Panc1 (cell line): ENCODE data around the gene KRT6A. TPM values are rescaled to one million over a fixed set of nuclear protein-coding genes. Genes with fewer than 3 reads are reported as not detected.
"Not testable (repeated sequence)": the region's sequence is repeated elsewhere in the genome, so short reads cannot be mapped to it uniquely, and the experiment has no call there.

Experiments
- ATAC-seq: fragments of 200-7000 bp; cut with Tn5 transposase; 2 replicates; pipeline ENCODE4 v1.9.1; 2020; ENCODE audit warnings: mild to moderate bottlenecking, moderate library complexity
- BruUV-seq: library from RNA; stranded (reverse); fragments of 400-500 nt; replicated peaks from 2 replicates; lab custom pipeline; 2021; lab: Mats Ljungman, UMichigan
- CTCF ChIA-PET: fragments of 300-600 bp; sonication (Branson Sonifier 250); formaldehyde crosslinking; loops from one replicate; lab custom pipeline; 2022; ENCODE audit warnings: antibody characterized with exemption; lab: Charles Lee
- POLR2A ChIA-PET: fragments of 300-600 bp; sonication (Branson Sonifier 250); formaldehyde crosslinking; loops from one replicate; lab custom pipeline; 2022; ENCODE audit warnings: antibody characterized with exemption; lab: Charles Lee
- DNase-seq: peaks from one replicate; pipeline ENCODE4 v3.0.0-alpha.2; 2010; ENCODE audit warnings: low read depth, low spot score
- H3K27ac ChIP-seq: 2 replicates; pipeline ENCODE4 v1.5.1; 2011; ENCODE audit warnings: mild to moderate bottlenecking, low read length, inconsistent platforms
- H3K27me3 ChIP-seq: fragments of 200-500 bp; sonication (Bioruptor generic); 2 replicates; pipeline ENCODE4 v1.6.0; 2014; ENCODE audit warnings: low read length, inconsistent platforms; ENCODE audit not compliant: control insufficient read depth, insufficient read depth
- H3K36me3 ChIP-seq: fragments of 200-500 bp; sonication (Bioruptor generic); 2 replicates; pipeline ENCODE4 v1.5.1; 2014; ENCODE audit warnings: inconsistent platforms, mild to moderate bottlenecking, low read length, moderate library complexity; ENCODE audit not compliant: control insufficient read depth, insufficient read depth
- H3K4me1 ChIP-seq: 2 replicates; pipeline ENCODE4 v1.5.1; 2011; ENCODE audit warnings: inconsistent platforms, mild to moderate bottlenecking, low read length, moderate library complexity; ENCODE audit not compliant: control insufficient read depth, insufficient read depth
- H3K4me3 ChIP-seq, 2 experiments: 2 replicates each; pipeline ENCODE4 v1.5.1; 2011 to 2012; ENCODE audit warnings: low read depth in 2 of 2, low read length in 2 of 2, mild to moderate bottlenecking in 2 of 2, inconsistent platforms in 1 of 2, moderate library complexity in 1 of 2
- H3K9me3 ChIP-seq: fragments of 200-500 bp; sonication (Bioruptor generic); 2 replicates; pipeline ENCODE4 v1.5.1; 2014; ENCODE audit warnings: low read depth, mild to moderate bottlenecking, inconsistent platforms, low read length, moderate library complexity; ENCODE audit not compliant: control insufficient read depth, insufficient read depth
- CTCF ChIP-seq: fragments of 450-650 bp; IDR thresholded peaks from 2 replicates; pipeline ENCODE4 v1.5.1; 2017; ENCODE audit warnings: mild to moderate bottlenecking
- POLR2AphosphoS5 ChIP-seq: IDR thresholded peaks from 2 replicates; pipeline ENCODE4 v1.6.1; 2012; ENCODE audit warnings: mild to moderate bottlenecking, low read depth, low read length, moderate library complexity
- REST ChIP-seq, 2 experiments: IDR thresholded peaks; 2 replicates each; pipeline ENCODE4 v1.6.1; 2011 to 2012; ENCODE audit warnings: low read depth in 2 of 2, control low read depth in 1 of 2, low read length in 1 of 2, mild to moderate bottlenecking in 1 of 2, moderate library complexity in 1 of 2; ENCODE audit not compliant: insufficient read depth in 1 of 2
- SIN3A ChIP-seq: IDR thresholded peaks from 2 replicates; pipeline ENCODE4 v1.6.1; 2012; ENCODE audit warnings: low read depth, mild to moderate bottlenecking, low read length, moderate library complexity, borderline replicate concordance; ENCODE audit not compliant: insufficient read depth
- TCF7L2 ChIP-seq: IDR thresholded peaks from 2 replicates; pipeline ENCODE4 v1.6.1; 2011; ENCODE audit warnings: mild to moderate bottlenecking, low read depth, low read length, inconsistent platforms
- in situ Hi-C: cut with HindIII; loops from 2 replicates; pipeline ENCODE4 v1.10.0; 2016; ENCODE audit warnings: low sequenced_read_pairs, low pct_unique_long_range_greater_than_20kb
- intact Hi-C: fragments of 100-400 bp; cut with micrococcal nuclease; formaldehyde crosslinking; loops from one replicate; pipeline ENCODE4 v1.10.0; 2022; ENCODE audit not compliant: unreplicated experiment
- total RNA-seq: library from RNA; stranded (reverse); gene quantifications from one replicate; pipeline ENCODE4 v1.2.1, GENCODE V29; 2021; ENCODE audit not compliant: unreplicated experiment

KRT6A gene
- total RNA-seq, 1 experiment from 2014 or later = not detected

DNA sequence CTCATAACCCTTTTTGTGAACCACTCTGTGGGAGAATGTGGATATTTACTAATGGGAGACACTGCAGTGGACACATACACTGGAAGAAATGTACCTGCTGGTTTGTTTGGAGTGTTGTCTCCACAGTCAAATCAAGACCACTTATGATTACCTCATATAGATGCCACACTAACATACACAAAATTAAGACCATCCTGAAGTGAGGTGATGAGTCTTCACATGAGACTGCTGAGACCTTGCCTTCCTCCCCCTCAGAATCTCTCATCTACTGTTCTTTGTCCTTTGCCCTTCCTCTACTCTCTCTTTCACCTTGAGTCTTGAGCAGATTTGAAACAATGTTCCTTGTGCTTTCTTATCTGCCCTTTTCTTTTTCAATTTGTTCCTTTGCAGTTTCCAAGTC is 4.3 kb downstream of the KRT6A start:
- DNase-seq (no peak), ATAC-seq (no peak)
- peaks cover 10% of the 10 kb centered on the region for H3K27me3 ChIP-seq
- intact Hi-C loops = no loop called here
- H3K9me3 ChIP-seq = no peaks in the 10 kb centered on the region
- CTCF ChIA-PET = no interaction called here
- in situ Hi-C loops = no loop called here
- no peaks in the 10 kb centered on the region for H3K36me3 ChIP-seq
- H3K27ac ChIP-seq = no peak overlapping the region
- no peak overlapping the region for H3K4me3 ChIP-seq
- H3K4me1 ChIP-seq = no peaks in the 10 kb centered on the region
- TF ChIP-seq CTCF = no peak
- no peak for TF ChIP-seq SIN3A
- no peak for TF ChIP-seq POLR2AphosphoS5
- TF ChIP-seq TCF7L2 = no peak
- no peak for TF ChIP-seq REST (IDR thresholded peaks at IDR 0.05; ENCODE audit: insufficient read depth in 1 of 2, low read depth in 2 of 2, low read length in 1 of 2)
- POLR2A ChIA-PET = no interaction called here
- BruUV-seq = no TSS peak

- POLR2A ChIA-PET = interaction anchor here (0.6 kb wide), 1 partner anchor 364 kb away, joined by 5 read pairs; no protein-coding TSS in a partner anchor
- in situ Hi-C loops, CTCF ChIA-PET: not testable (repeated sequence)
Measured at GRCh38 chr12:52487744-52488443, 5.2 kb downstream of the KRT6A start.

DNA sequence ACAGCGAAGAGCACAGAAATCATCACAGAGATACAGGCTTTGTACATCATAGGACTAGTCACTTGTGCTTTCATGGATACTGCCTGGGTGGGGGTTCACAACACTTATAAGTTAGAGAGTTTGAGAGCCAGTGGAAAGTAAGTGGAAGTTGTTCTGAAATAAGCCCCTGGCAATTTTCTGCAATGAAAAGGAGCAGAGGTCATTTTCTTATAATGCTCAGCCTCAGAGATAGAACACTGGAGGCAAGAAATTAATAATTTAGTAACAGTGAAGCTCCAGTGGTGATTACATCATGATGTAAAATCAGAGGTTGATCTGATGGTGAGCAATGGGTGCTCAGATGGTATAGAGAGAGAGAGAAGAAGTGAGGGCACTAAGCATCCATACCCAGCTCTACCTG is 5.8 kb downstream of the KRT6A start:
- no peak for ATAC-seq
- no TSS peak for BruUV-seq
- Histone ChIP-seq H3K9me3 (no peaks in the 10 kb centered on the region), H3K4me1 (no peaks in the 10 kb centered on the region), H3K27ac (no peak overlapping the region), H3K4me3 (no peak overlapping the region), H3K36me3 (no peaks in the 10 kb centered on the region), H3K27me3 (peaks cover 13% of the 10 kb centered on the region)
- in situ Hi-C loops (no loop called here), intact Hi-C loops (no loop called here)
- DNase-seq = no peak
- POLR2A ChIA-PET = interaction anchor here (0.6 kb wide), 1 partner anchor 365 kb away, joined by 5 read pairs; no protein-coding TSS in a partner anchor
- no peak for TF ChIP-seq POLR2AphosphoS5
- TF ChIP-seq SIN3A = no peak
- TF ChIP-seq TCF7L2 = no peak
- TF ChIP-seq REST (IDR thresholded peaks at IDR 0.05; ENCODE audit: insufficient read depth in 1 of 2, low read depth in 2 of 2, low read length in 1 of 2) = no peak
- no peak for TF ChIP-seq CTCF
- CTCF ChIA-PET = no interaction called here

More at GRCh38 chr12:52487744-52488443, 5.2 kb downstream of the KRT6A start:
- DNase-seq, H3K27me3 ChIP-seq, H3K9me3 ChIP-seq, H3K4me1 ChIP-seq, ATAC-seq, H3K36me3 ChIP-seq, BruUV-seq, intact Hi-C loops, H3K4me3 ChIP-seq, H3K27ac ChIP-seq: not testable (repeated sequence)
